ENCODE results near the gene ANKRD9. TPM values are rescaled to one million over a fixed set of nuclear protein-coding genes. Genes with fewer than 3 reads are reported as not detected.

The ANKRD9 gene
- total RNA-seq, 1 donor: 16.2 TPM

DNA sequence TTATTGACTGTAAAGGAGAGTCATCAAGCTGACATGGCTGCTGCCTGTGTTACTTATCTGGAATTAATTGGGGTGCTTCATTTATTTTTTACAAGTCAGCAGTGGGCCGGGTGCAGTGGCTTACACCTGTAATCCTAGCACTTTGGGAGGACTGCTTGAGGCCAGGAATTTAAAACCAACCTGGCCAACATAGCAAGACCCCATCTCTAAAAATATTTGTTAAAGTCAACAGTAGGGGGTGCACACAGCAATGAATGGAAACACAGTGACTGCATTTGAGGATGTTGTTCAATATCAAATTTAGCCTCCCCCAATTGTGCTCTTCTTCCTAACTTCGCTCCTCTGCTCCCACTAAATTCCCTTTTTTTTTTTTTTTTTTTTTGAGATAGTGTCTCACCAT, 52.1 kb downstream of the ANKRD9 start:
- TF ChIP-seq, protein P1, sequence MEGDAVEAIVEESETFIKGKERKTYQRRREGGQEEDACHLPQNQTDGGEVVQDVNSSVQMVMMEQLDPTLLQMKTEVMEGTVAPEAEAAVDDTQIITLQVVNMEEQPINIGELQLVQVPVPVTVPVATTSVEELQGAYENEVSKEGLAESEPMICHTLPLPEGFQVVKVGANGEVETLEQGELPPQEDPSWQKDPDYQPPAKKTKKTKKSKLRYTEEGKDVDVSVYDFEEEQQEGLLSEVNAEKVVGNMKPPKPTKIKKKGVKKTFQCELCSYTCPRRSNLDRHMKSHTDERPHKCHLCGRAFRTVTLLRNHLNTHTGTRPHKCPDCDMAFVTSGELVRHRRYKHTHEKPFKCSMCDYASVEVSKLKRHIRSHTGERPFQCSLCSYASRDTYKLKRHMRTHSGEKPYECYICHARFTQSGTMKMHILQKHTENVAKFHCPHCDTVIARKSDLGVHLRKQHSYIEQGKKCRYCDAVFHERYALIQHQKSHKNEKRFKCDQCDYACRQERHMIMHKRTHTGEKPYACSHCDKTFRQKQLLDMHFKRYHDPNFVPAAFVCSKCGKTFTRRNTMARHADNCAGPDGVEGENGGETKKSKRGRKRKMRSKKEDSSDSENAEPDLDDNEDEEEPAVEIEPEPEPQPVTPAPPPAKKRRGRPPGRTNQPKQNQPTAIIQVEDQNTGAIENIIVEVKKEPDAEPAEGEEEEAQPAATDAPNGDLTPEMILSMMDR (IDR thresholded peaks at IDR 0.05; ENCODE audit: insufficient read depth, low read length): no peak
- no peak overlapping the region for H3K4me3 ChIP-seq (ENCODE audit: low read depth, low read length)
- DNase-seq (ENCODE audit: low read depth): no peak

DNA sequence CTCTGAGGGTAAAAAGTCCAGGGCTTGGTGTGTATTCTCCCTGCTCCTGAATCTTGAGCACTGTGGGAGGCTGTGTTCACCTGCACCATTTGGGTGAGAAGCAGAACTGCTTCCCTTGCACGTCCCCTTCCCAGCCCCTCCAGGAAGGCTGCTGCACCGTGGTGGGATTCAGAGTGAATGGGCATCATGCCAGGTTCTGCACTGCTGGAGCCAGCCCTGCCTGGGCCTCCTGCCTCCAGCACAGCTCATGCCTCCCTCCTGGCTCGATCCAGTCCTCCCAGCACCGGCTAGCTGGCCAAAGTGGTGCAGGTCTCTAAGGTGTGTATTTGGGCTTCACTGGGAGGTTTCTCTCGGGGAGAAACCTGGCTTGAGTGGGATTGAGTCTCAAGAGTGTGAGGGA, 54.9 kb downstream of the ANKRD9 start:
- H3K4me3 ChIP-seq (ENCODE audit: low read depth, low read length): no peak overlapping the region
- no peak for DNase-seq (ENCODE audit: low read depth)
- TF ChIP-seq, protein P1 (IDR thresholded peaks at IDR 0.05; ENCODE audit: insufficient read depth, low read length): no peak

DNA sequence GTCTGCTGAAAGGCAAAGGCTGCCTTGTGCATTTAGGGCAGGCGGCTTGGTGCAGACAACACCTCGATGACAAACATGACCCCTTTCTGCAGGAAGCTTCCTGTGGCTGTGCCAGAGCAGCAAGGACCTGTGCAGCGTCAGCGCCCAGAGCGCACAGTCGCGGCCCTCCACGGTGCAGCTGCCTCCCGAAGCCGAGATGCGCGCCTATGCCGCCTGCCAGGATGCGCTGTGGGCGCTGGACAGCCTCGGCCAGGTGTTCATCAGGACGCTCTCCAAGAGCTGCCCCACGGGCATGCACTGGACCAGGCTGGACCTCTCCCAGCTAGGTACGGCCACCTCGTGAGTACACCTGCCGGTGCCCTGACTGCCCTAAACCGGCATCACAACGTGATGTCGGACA, 57.3 kb downstream of the ANKRD9 start:
- DNase-seq (ENCODE audit: low read depth): no peak
- TF ChIP-seq, protein P1 (IDR thresholded peaks at IDR 0.05; ENCODE audit: insufficient read depth, low read length): no peak
- H3K4me3 ChIP-seq (ENCODE audit: low read depth, low read length): no peak overlapping the region

Small RNAs within 50 kb of the gene (small RNA-seq; reads per million reads assigned to genes)
- not detected for gene MIR4309

Other genes starting within 250 kb of the ANKRD9 start
- gene MOK, start 204.6 kb downstream of the ANKRD9 start, total RNA-seq (ENCODE audit: low replicate concordance): 21.2 and 40.6 TPM in 2 replicates
- 2.8 and 7.5 TPM in 2 replicates for gene ZNF839, start 190.0 kb downstream of the ANKRD9 start, total RNA-seq (ENCODE audit: low replicate concordance)
- gene CINP, start 146.9 kb downstream of the ANKRD9 start, total RNA-seq (ENCODE audit: low replicate concordance): 41.9 and 70.3 TPM in 2 replicates
- 8.8 and 16.1 TPM in 2 replicates for gene TECPR2, start 146.8 kb downstream of the ANKRD9 start, total RNA-seq (ENCODE audit: low replicate concordance)
- gene RCOR1, start 82.9 kb upstream of the ANKRD9 start, total RNA-seq (ENCODE audit: low replicate concordance): 12.5 and 14.4 TPM in 2 replicates

Data from fibroblast of the aortic adventitia (primary cell).